Heart right ventricle (tissue), 16 donors: ENCODE results near the gene CARMIL1. TPM values are rescaled to one million over a fixed set of nuclear protein-coding genes. Genes with fewer than 3 reads are reported as not detected.

Experiments
- ATAC-seq, 8 donors: fragments of 200-7000 bp; cut with Tn5 transposase; one replicate each; pipeline ENCODE4 v1.9.1; 2020; ENCODE audit warnings: mild to moderate bottlenecking in 8 of 8, moderate library complexity in 8 of 8, moderate number of reproducible peaks in 1 of 8
- DNase-seq, 2 donors: peaks; one replicate each; pipeline ENCODE4 v3.0.0-alpha.2; 2020
- H3K27ac ChIP-seq, 10 donors: fragments of 200-600 bp; sonication (generic) in 2 of 10; one replicate each; pipeline versions ENCODE4 v1.5.0 to v1.8.0; 2020 to 2022; ENCODE audit warnings: mild to moderate bottlenecking in 3 of 10
- H3K27me3 ChIP-seq, 7 donors: fragments of 200-600 bp; one replicate each; pipeline ENCODE4 v1.8.0; 2021 to 2022; ENCODE audit warnings: mild to moderate bottlenecking in 2 of 7
- H3K36me3 ChIP-seq, 9 donors: fragments of 200-600 bp; sonication (generic) in 1 of 9; one replicate each; pipeline versions ENCODE4 v1.5.0 to v1.8.0; 2020 to 2022; ENCODE audit warnings: mild to moderate bottlenecking in 2 of 9
- H3K4me1 ChIP-seq, 9 donors: fragments of 200-600 bp; sonication (generic) in 1 of 9; one replicate each; pipeline versions ENCODE4 v1.5.0 to v1.8.0; 2020 to 2022; ENCODE audit warnings: mild to moderate bottlenecking in 4 of 9
- H3K4me3 ChIP-seq, 10 donors: fragments of 200-600 bp; sonication (generic) in 2 of 10; one replicate each; pipeline versions ENCODE4 v1.5.0 to v1.8.0; 2020 to 2022; ENCODE audit warnings: mild to moderate bottlenecking in 7 of 10, moderate library complexity in 2 of 10
- H3K9me3 ChIP-seq, 11 donors: fragments of 200-600 bp in 10 of 11; sonication (generic) in 2 of 11; one replicate each; pipeline versions ENCODE4 v1.5.0 to v1.8.0; 2013 to 2022; ENCODE audit warnings: mild to moderate bottlenecking in 2 of 11, control low read depth in 1 of 11, moderate library complexity in 1 of 11
- CTCF ChIP-seq, 9 donors: fragments of 200-600 bp; sonication (generic) in 2 of 9; IDR thresholded peaks; one replicate each; pipeline versions ENCODE4 v1.5.0 to v1.8.0; 2021 to 2022; ENCODE audit warnings: antibody characterized with exemption in 9 of 9, mild to moderate bottlenecking in 5 of 9, moderate library complexity in 1 of 9
- WGBS, 2 donors: extraction: QIAGEN DNeasy Blood & Tissue Kit; methylation state at CpG; one replicate each; pipeline ENCODE4 v1.1.7; 2013; ENCODE audit warnings: inconsistent platforms in 1 of 2; 5-methylcytosine and 5-hydroxymethylcytosine counted together
- intact Hi-C, 10 donors: fragments of 100-400 bp; cut with DNase I; formaldehyde crosslinking; loops; one replicate each; pipeline versions ENCODE4 v1.11.1 to v1.14.2; 2022
- polyA plus RNA-seq, 2 donors: library from polyadenylated mRNA; stranded (reverse); fragments of 200-250 nt; gene quantifications; one replicate each; pipeline ENCODE4 v1.2.3, GENCODE V29; 2013
- total RNA-seq, 10 donors: library from RNA; stranded (reverse); fragmentation: NEBNext Ultra II Directional in 3 of 10; extraction: Animal tissue kit (Norgen Biotek cat#: 25700) in 3 of 10; gene quantifications; one replicate each; pipeline versions ENCODE4 v1.2.1 to v1.2.4, GENCODE V29; 2021 to 2023
- donor health status: Arrhythmogenic right ventricular cardiomyopathy.
- donor health status: ischemic (EF 13 %, LVEDD 7.1; RV severe dilation, severe dysfunction).
- donor health status: healthy with polysubstance abuse.
- donor health status: DM: no; HTN: yes; CAD: no.
- donor health status: DM: no; HTN: no; CAD: no.
- donor health status: ischemic (EF 25% LVEDD 6.9; RV normal size, moderate dysfunction).
- donor health status: ischemic (EF 25% LVEDD 5.7; RV mildly dilated, moderate dysfunction).
- donor health status: healthy.
- donor health status: DM: yes; HTN: yes; CAD: no.
- donor health status: Ischemic cardiomyopathy.
- donor health status: ischemic (EF 35%, LVEDD 5.7; RV mildly dilated, moderate dysfunction).
- donor health status: nonischemic (EF 11% LVEDD 7.7; RV severe dilation, severe dysfunction).
- donor health status: DM: yes; HTN: yes; CAD: no.
- donor health status: PGD.
- donor health status: ischemic (EF 29% LVEDD 5.4; RV normal size, mild dysfunction).
- donor health status: nonischemic (EF 23%, LVEDD 6.1; RV moderate dilation, normal function).

The CARMIL1 gene
- total and polyA plus RNA-seq, 12 donors, result 1.2 to 10.3 (median 4.1) TPM

GRCh38 chr6:25596928-25597818 lies 318.0 kb downstream of the CARMIL1 start:
- WGBS, 2 donors, result 80 to 85% methylated on average over 2 of the region's 2 CpGs
- intact Hi-C loops, result loop anchor here in 1 of 10 donors (10.0 kb wide), 1 partner anchor 332 kb away; no protein-coding TSS in a partner anchor
- H3K27me3 ChIP-seq, result peaks cover 0 to 5% (median 0%) of the 10 kb centered on the region in 7 donors
- ATAC-seq (no peak), DNase-seq (no peak)
- H3K36me3 ChIP-seq, result peaks cover 0 to 12% (median 0%) of the 10 kb centered on the region in 9 donors
- no peak overlapping the region for H3K27ac ChIP-seq
- H3K9me3 ChIP-seq, result no peaks in the 10 kb centered on the region
- TF ChIP-seq CTCF (IDR thresholded peaks at IDR 0.05), result no peak
- H3K4me1 ChIP-seq, result no peaks in the 10 kb centered on the region
- H3K4me3 ChIP-seq, result no peak overlapping the region

GRCh38 chr6:25599516-25600085 lies 320.4 kb downstream of the CARMIL1 start:
- H3K4me1 ChIP-seq, result no peaks in the 10 kb centered on the region
- no peak overlapping the region for H3K27ac ChIP-seq
- no peak for TF ChIP-seq CTCF (IDR thresholded peaks at IDR 0.05)
- no peak overlapping the region for H3K4me3 ChIP-seq
- WGBS, 2 donors, result 87 to 93% methylated on average over 4 of the region's 4 CpGs
- intact Hi-C loops, result loop anchor here in 8 of 10 donors (5.0 to 10.0 kb wide), 5 partner anchors 325 to 1015 kb away; partner anchors contain the start of gene CARMIL1 (in 1 of the 8)
- DNase-seq (no peak), ATAC-seq (no peak)
- peaks cover 0 to 5% (median 0%) of the 10 kb centered on the region in 7 donors for H3K27me3 ChIP-seq
- H3K9me3 ChIP-seq, result no peaks in the 10 kb centered on the region
- peaks cover 0 to 10% (median 0%) of the 10 kb centered on the region in 9 donors for H3K36me3 ChIP-seq

- intact Hi-C loops, result loop anchor here in 7 of 10 donors (5.0 to 10.0 kb wide), 5 partner anchors 327 to 1017 kb away; partner anchors contain the start of gene CARMIL1 (in 1 of the 7)
- no peak for ATAC-seq
- TF ChIP-seq CTCF (IDR thresholded peaks at IDR 0.05), result peak; percentile 26 to 76 (median 59)
- 35 to 38% methylated on average over 4 of the region's 4 CpGs for WGBS, 2 donors
- DNase-seq, result no peak
- Histone ChIP-seq H3K4me3 (no peak overlapping the region), H3K9me3 (no peaks in the 10 kb centered on the region), H3K36me3 (peaks cover 0 to 6% (median 0%) of the 10 kb centered on the region in 9 donors), H3K4me1 (no peaks in the 10 kb centered on the region), H3K27ac (no peak overlapping the region), H3K27me3 (peaks cover 0 to 5% (median 0%) of the 10 kb centered on the region in 7 donors)
These were observed 322.9 kb downstream of the CARMIL1 start for GRCh38 chr6:25601800-25602673.

GRCh38 chr6:25602674-25602982 lies 323.5 kb downstream of the CARMIL1 start:
- ATAC-seq (no peak), DNase-seq (no peak)
- intact Hi-C loops, result loop anchor here in 7 of 10 donors (5.0 to 10.0 kb wide), 5 partner anchors 328 to 1018 kb away; partner anchors contain the start of gene CARMIL1 (in 1 of the 7)
- 97 to 98% methylated on average over 1 of the region's 1 CpG for WGBS, 2 donors
- Histone ChIP-seq H3K9me3 (no peaks in the 10 kb centered on the region), H3K4me3 (no peak overlapping the region), H3K4me1 (peaks cover 0 to 5% (median 0%) of the 10 kb centered on the region in 9 donors), H3K27ac (no peak overlapping the region), H3K27me3 (peaks cover 0 to 5% (median 0%) of the 10 kb centered on the region in 7 donors), H3K36me3 (peaks cover 0 to 6% (median 0%) of the 10 kb centered on the region in 9 donors)
- TF ChIP-seq CTCF (IDR thresholded peaks at IDR 0.05), result no peak
